ENCODE measurements around the gene IQGAP1.
A peak's percentile ranks its signal among the peaks of the same experiment; 100 is the strongest.
"Not testable (repeated sequence)": the region's sequence is repeated elsewhere in the genome, so short reads cannot be mapped to it uniquely, and the experiment has no call there.

IQGAP1 gene

GRCh38 chr15:90408657-90409056 is 20.6 kb downstream of the IQGAP1 start:
- DNase-seq, result no peak
- H3K27me3 Mint-ChIP-seq, result no peaks in the 10 kb centered on the region
- CTCF ChIA-PET, result interaction anchor here (1.5 to 2.9 kb wide), 2 partner anchors 74 to 88 kb away, joined by 3 to 11 read pairs; no protein-coding TSS in a partner anchor
- H3K9me3 Mint-ChIP-seq, result peaks cover 3% of the 10 kb centered on the region
- H3K4me1 Mint-ChIP-seq, result peaks cover 80% of the 10 kb centered on the region
- peaks cover 41% of the 10 kb centered on the region for H3K36me3 Mint-ChIP-seq
- no peak overlapping the region for H3K27ac Mint-ChIP-seq
- H3K4me3 Mint-ChIP-seq, result no peak overlapping the region

- CTCF ChIA-PET, result not testable (repeated sequence)
Measured at GRCh38 chr15:90409587-90409986, 21.5 kb downstream of the IQGAP1 start.

GRCh38 chr15:90410316-90410715 is 22.3 kb downstream of the IQGAP1 start:
- H3K27me3 Mint-ChIP-seq, H3K27ac Mint-ChIP-seq: not testable (repeated sequence)

More at GRCh38 chr15:90409587-90409986, 21.5 kb downstream of the IQGAP1 start:
- H3K27ac Mint-ChIP-seq, H3K9me3 Mint-ChIP-seq, DNase-seq, H3K4me3 Mint-ChIP-seq, H3K27me3 Mint-ChIP-seq: not testable (repeated sequence)
- H3K4me1 Mint-ChIP-seq, result peaks cover 80% of the 10 kb centered on the region
- H3K36me3 Mint-ChIP-seq, result peaks cover 39% of the 10 kb centered on the region

GRCh38 chr15:90411176-90411575 is 23.1 kb downstream of the IQGAP1 start:
- no peak for DNase-seq
- peaks cover 6% of the 10 kb centered on the region for H3K9me3 Mint-ChIP-seq
- CTCF ChIA-PET, result interaction anchor here (1.1 to 1.2 kb wide), 2 partner anchors 8 to 27 kb away, joined by 3 read pairs; no protein-coding TSS in a partner anchor
- H3K4me3 Mint-ChIP-seq, result no peak overlapping the region
- no peak overlapping the region for H3K27ac Mint-ChIP-seq
- H3K27me3 Mint-ChIP-seq, result no peaks in the 10 kb centered on the region
- peaks cover 48% of the 10 kb centered on the region for H3K36me3 Mint-ChIP-seq
- H3K4me1 Mint-ChIP-seq, result peaks cover 76% of the 10 kb centered on the region

More at GRCh38 chr15:90410316-90410715, 22.3 kb downstream of the IQGAP1 start:
- DNase-seq, CTCF ChIA-PET, H3K9me3 Mint-ChIP-seq, H3K4me3 Mint-ChIP-seq: not testable (repeated sequence)
- H3K4me1 Mint-ChIP-seq, result peaks cover 78% of the 10 kb centered on the region
- H3K36me3 Mint-ChIP-seq, result peaks cover 40% of the 10 kb centered on the region

GRCh38 chr15:90412356-90413194 is 24.5 kb downstream of the IQGAP1 start:
- no peak overlapping the region for H3K4me3 Mint-ChIP-seq
- no peaks in the 10 kb centered on the region for H3K27me3 Mint-ChIP-seq
- H3K4me1 Mint-ChIP-seq, result peaks cover 66% of the 10 kb centered on the region
- peaks cover 15% of the 10 kb centered on the region for H3K9me3 Mint-ChIP-seq
- DNase-seq, result peak; percentile 30
- CTCF ChIA-PET, result interaction anchor here (0.6 to 1.3 kb wide), 4 partner anchors 29 to 92 kb away, joined by 3 to 5 read pairs (median 3); no protein-coding TSS in a partner anchor
- H3K36me3 Mint-ChIP-seq, result peaks cover 56% of the 10 kb centered on the region
- peak overlapping the region; percentile 33 for H3K27ac Mint-ChIP-seq

- H3K4me1 Mint-ChIP-seq, result peaks cover 65% of the 10 kb centered on the region
- CTCF ChIA-PET, result interaction anchor here (0.6 to 1.3 kb wide), 5 partner anchors 11 to 93 kb away, joined by 3 to 7 read pairs (median 3); no protein-coding TSS in a partner anchor
- no peaks in the 10 kb centered on the region for H3K27me3 Mint-ChIP-seq
- peaks cover 53% of the 10 kb centered on the region for H3K36me3 Mint-ChIP-seq
- no peak for DNase-seq
- H3K4me3 Mint-ChIP-seq, result no peak overlapping the region
- peak overlapping the region; percentile 4 for H3K27ac Mint-ChIP-seq
- H3K9me3 Mint-ChIP-seq, result peaks cover 15% of the 10 kb centered on the region
Measured at GRCh38 chr15:90413411-90414379, 25.7 kb downstream of the IQGAP1 start.

- CTCF ChIA-PET, result interaction anchor here (1.1 kb wide), 1 partner anchor 14 kb away, joined by 7 read pairs; no protein-coding TSS in a partner anchor
- no peaks in the 10 kb centered on the region for H3K27me3 Mint-ChIP-seq
- peaks cover 49% of the 10 kb centered on the region for H3K36me3 Mint-ChIP-seq
- H3K27ac Mint-ChIP-seq, result peak overlapping the region; percentile 64
- peaks cover 15% of the 10 kb centered on the region for H3K9me3 Mint-ChIP-seq
- H3K4me1 Mint-ChIP-seq, result peaks cover 69% of the 10 kb centered on the region
- H3K4me3 Mint-ChIP-seq, result no peak overlapping the region
- DNase-seq, result no peak
Measured at GRCh38 chr15:90414408-90415028, 26.5 kb downstream of the IQGAP1 start.

GRCh38 chr15:90416052-90416451 is 28.0 kb downstream of the IQGAP1 start:
- CTCF ChIA-PET, H3K27ac Mint-ChIP-seq, H3K27me3 Mint-ChIP-seq, H3K4me3 Mint-ChIP-seq, DNase-seq: not testable (repeated sequence)
- Mint-ChIP-seq H3K4me1 (peaks cover 72% of the 10 kb centered on the region), H3K9me3 (peaks cover 12% of the 10 kb centered on the region), H3K36me3 (peaks cover 40% of the 10 kb centered on the region)

GRCh38 chr15:90418627-90419026 is 30.6 kb downstream of the IQGAP1 start:
- Mint-ChIP-seq H3K4me3 (no peak overlapping the region), H3K36me3 (peaks cover 32% of the 10 kb centered on the region), H3K27ac (peak overlapping the region; percentile 77), H3K27me3 (no peaks in the 10 kb centered on the region), H3K9me3 (peaks cover 12% of the 10 kb centered on the region), H3K4me1 (peaks cover 54% of the 10 kb centered on the region)
- DNase-seq, result no peak
- CTCF ChIA-PET, result no interaction called here

- Mint-ChIP-seq H3K27ac (peak overlapping the region; percentile 77), H3K36me3 (peaks cover 30% of the 10 kb centered on the region), H3K27me3 (no peaks in the 10 kb centered on the region), H3K4me3 (no peak overlapping the region), H3K4me1 (peaks cover 53% of the 10 kb centered on the region), H3K9me3 (peaks cover 12% of the 10 kb centered on the region)
- no peak for DNase-seq
- CTCF ChIA-PET, result no interaction called here
Measured at GRCh38 chr15:90419206-90419605, 31.2 kb downstream of the IQGAP1 start.

GRCh38 chr15:90419738-90420406 is 31.8 kb downstream of the IQGAP1 start:
- Mint-ChIP-seq H3K27ac (peak overlapping the region; percentile 43), H3K4me3 (no peak overlapping the region), H3K27me3 (no peaks in the 10 kb centered on the region), H3K4me1 (peaks cover 46% of the 10 kb centered on the region), H3K36me3 (peaks cover 26% of the 10 kb centered on the region), H3K9me3 (peaks cover 12% of the 10 kb centered on the region)
- DNase-seq, result no peak
- CTCF ChIA-PET, result interaction anchor here (1.1 to 1.9 kb wide), 2 partner anchors 12 to 59 kb away, joined by 3 to 5 read pairs; no protein-coding TSS in a partner anchor

GRCh38 chr15:90420451-90420850 is 32.4 kb downstream of the IQGAP1 start:
- Mint-ChIP-seq H3K4me1 (peaks cover 46% of the 10 kb centered on the region), H3K4me3 (no peak overlapping the region), H3K36me3 (peaks cover 25% of the 10 kb centered on the region), H3K27me3 (no peaks in the 10 kb centered on the region), H3K27ac (no peak overlapping the region), H3K9me3 (peaks cover 12% of the 10 kb centered on the region)
- no peak for DNase-seq
- CTCF ChIA-PET, result interaction anchor here (1.1 to 1.9 kb wide), 2 partner anchors 13 to 60 kb away, joined by 3 to 5 read pairs; no protein-coding TSS in a partner anchor

GRCh38 chr15:90421527-90421926 is 33.5 kb downstream of the IQGAP1 start:
- H3K27ac Mint-ChIP-seq, result no peak overlapping the region
- peaks cover 9% of the 10 kb centered on the region for H3K9me3 Mint-ChIP-seq
- H3K4me3 Mint-ChIP-seq, result no peak overlapping the region
- no peaks in the 10 kb centered on the region for H3K27me3 Mint-ChIP-seq
- peaks cover 22% of the 10 kb centered on the region for H3K36me3 Mint-ChIP-seq
- H3K4me1 Mint-ChIP-seq, result peaks cover 45% of the 10 kb centered on the region
- no peak for DNase-seq
- CTCF ChIA-PET, result interaction anchor here (0.7 to 3.2 kb wide), 2 partner anchors 101 to 142 kb away, joined by 3 to 15 read pairs; no protein-coding TSS in a partner anchor

Measured in activated naive CD4-positive, alpha-beta T cell treated with anti-CD3 and anti-CD28 coated beads, Interleukin-2, amount 10 ng/mL, durations not matched to agents 7 days and 5 days (primary cell).